Middle frontal gyrus (tissue), 1 donor: ENCODE results near the gene KATNAL2.
"Not testable (repeated sequence)": the region's sequence is repeated elsewhere in the genome, so short reads cannot be mapped to it uniquely, and the experiment has no call there.

ENCODE experiments used
- DNase-seq: peaks from one replicate; pipeline ENCODE4 v3.0.0-alpha.2; 2015; ENCODE audit warnings: low spot score; ENCODE audit errors: extremely low spot score

The KATNAL2 gene

DNA sequence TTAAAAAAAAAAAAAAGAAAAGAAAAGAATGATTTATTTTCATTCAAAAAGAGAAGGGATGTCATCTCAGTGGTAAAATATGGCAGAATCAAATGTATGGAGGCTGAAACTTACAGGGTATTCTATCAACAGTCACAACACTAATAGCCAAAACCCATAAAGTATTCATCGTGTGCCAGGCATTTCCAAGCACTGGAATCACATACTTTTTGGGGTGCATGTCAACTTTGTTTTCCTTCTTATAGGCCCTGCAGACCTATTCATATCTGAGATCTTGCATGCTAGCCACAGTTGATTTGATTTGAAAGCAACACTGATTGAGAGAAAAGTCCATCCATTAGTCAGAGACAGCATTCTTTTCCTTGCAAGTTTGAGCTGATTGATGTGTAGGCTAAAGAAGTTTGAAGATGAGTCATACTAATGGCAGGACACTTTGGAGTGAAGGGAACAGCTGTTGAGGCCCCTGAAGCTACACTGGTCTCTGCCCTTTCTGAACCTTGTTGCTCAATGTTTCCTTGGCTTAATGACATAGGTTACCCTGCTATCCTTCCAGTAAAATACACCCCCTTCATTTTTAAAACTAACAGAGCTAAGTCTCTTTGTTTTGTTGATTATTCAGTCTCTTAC, 22.0 kb downstream of the KATNAL2 start:
- no peak for DNase-seq

DNA sequence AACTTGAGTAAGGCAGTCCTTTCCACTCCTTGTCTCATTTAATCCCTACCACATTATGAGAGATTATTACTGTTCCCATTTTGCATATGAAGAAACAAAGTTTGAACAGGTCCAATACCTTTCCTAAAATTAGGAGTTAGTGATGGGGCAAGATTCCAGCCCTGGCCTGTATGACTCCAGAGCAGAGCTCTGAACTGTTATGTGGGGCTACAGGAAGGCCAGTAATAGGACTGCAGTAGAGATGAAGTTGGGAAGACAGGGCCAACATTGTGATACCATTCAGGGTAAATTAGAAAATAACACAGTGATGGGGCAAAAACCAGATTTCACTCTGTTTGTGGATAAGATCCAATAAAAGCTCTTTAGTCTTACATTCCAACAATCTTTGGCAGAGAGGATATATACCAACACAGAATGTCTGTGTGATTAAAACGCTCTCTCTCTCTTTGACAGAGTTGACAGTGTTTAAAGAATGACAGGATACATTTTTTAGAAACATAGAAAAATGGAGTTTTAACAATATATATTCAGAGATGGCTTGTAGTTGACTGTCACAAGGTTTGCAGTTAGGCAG, 22.7 kb downstream of the KATNAL2 start:
- no peak for DNase-seq

GRCh38 chr18:46942646-46943045, 25.2 kb downstream of the KATNAL2 start:
- DNase-seq = no peak

DNA sequence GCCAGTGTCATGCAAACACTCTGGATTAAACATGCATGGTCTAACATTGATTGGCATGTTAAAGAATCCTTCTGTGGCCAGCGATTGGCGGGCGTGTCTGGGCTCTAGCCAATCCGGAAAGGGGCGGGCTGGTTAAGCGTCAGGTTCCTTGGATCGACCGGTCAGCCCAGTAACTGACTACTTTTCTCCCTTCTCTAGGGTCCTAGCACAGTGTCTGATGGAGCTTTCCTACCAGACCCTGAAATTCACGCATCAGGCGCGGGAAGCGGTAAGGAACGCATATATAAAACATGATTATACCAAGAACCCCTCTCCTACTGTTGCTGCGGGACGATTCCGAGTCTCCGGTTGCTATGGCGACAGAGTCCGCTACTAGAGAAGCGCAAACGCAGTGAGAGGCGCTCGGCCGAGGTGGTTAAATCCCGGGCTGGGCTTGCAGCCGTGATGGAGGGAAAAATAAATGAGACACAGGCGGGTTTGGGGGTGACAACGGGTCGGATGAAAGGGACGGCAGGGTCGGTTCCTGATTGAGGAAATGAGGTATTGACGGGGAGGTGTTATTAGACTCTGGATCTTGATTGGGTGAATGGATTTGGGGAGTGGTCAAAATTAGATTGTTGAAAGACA, 29.4 kb downstream of the KATNAL2 start:
- peak; percentile 49 for DNase-seq

- no peak for DNase-seq
Observed at GRCh38 chr18:46950064-46950656, 32.8 kb downstream of the KATNAL2 start.

DNA sequence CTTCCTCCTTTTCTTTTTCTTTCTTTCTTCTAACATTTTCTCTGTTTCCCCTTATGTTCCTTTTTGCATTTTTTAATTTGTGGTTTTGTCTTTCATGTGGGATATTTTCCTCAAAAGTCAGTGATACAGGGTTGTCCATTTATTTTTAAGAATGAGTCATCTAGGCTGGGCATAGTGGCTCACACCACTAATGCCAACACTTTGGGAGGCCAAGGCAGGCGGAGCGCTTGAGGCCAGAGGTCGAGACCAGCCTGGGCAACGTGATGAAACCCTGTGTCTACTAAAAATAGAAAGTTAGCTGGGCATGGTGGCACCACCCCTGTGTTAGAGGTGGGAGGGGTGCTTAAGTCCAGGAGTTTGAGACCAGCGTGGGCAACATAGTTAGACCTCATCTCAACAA, 35.8 kb downstream of the KATNAL2 start:
- no peak for DNase-seq

- DNase-seq = no peak
Observed at GRCh38 chr18:46958209-46958608, 40.8 kb downstream of the KATNAL2 start.

DNA sequence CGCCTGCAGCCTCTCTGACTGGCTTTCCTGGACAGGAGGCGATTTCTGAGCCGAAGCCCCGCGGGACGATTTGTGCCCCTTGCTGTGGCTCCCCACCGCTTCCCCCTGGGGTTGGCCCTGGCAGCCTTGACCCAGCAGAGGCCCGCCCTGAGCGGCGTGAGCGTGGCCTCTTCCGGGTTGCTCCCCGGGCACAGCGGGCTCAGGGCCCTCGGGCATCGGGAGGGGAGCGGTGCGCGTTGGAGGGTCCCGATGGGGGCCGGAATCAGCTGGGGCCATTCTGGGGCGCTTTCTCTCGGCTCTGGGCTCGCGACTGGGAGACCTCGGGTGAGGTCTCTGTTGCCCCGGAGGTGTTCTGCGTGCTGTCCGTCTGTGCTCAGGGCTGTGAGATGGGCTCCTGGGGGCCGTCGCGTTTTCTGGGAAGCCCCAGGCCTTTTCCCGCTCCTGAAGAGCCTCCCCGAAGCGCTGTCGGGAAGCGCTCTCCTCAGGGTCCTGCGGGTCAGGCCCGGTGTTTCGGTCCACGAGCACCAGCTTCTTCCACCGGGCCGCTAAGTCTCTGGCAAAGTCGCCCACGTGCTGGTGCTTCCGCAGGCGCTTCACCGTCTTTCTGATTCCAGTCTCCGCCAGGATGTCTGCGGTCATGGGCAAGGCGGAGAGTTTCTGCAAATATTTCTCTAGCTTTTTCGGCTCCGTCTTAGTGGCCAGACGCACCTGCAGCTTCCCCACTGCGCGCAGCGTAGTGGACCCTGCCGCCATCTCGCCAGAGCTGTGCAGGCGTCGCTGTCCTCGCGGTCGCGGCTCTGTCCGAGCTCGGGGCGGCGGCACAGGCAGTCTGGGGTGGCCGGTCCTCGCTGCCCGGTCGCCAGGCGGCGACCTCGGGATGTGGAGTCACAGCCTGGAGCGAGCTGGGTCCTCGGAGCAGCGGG, 46.5 kb downstream of the KATNAL2 start:
- not testable (repeated sequence) for DNase-seq

DNA sequence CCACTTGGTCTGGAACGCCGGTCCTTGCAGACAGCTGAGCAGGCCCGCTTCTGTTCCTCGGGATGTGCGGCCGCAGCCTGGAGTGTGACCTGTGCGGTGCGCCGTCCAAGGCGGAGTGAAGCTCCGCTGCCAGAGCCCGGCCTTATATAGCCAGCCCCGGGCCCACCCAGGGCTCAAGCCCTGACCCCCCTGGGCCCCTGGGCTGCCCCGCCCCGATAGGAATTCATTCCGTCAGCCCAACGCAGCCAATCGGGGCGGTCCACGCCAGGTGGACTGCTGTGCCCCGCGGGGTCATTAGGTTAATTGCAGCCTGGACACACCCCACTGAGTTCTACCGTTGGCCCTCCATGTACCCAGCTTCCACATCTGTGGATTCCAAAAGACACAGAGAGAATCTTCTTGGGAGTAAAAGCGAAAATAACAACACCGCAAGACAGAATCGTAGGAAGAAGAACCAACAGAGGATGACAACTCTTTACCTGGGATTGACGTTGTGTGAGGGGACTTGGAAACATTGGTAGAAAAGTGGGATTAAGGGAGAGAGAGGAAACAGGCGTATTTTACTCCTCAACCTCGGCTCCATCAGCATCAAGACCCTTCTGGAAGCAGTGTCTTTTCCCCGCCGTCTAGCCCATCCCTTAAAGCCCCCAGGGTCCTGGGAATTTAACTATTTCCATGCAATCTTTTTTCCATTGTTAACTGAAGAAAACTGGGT, 47.3 kb downstream of the KATNAL2 start:
- not testable (repeated sequence) for DNase-seq

DNA sequence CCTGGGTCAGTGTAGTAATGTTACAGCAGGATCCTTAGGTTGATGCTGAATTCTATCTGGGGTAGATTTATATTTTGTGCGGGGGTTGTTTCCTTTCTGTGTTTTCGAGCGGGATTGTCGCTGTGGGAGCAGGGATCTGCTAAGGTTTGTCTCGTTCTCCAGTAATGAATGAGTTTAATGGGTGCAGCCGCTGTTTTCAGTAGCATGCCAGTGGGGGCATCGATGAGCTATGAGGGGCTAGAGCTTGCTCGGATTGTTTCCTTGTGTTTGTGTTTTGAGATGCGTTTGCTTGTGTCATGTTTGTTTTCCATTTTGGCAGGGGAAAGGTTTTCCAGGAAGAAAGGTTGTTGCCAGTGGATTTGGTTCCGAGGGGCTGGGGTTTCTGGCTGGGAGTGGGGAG, 48.9 kb downstream of the KATNAL2 start:
- not testable (repeated sequence) for DNase-seq

DNA sequence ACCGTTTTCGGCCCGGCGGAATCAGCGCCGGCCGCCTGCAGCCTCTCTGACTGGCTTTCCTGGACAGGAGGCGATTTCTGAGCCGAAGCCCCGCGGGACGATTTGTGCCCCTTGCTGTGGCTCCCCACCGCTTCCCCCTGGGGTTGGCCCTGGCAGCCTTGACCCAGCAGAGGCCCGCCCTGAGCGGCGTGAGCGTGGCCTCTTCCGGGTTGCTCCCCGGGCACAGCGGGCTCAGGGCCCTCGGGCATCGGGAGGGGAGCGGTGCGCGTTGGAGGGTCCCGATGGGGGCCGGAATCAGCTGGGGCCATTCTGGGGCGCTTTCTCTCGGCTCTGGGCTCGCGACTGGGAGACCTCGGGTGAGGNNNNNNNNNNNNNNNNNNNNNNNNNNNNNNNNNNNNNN, 52.1 kb downstream of the KATNAL2 start:
- DNase-seq = not testable (repeated sequence)

GRCh38 chr18:47019870-47020269, 102.5 kb downstream of the KATNAL2 start:
- not testable (repeated sequence) for DNase-seq

- not testable (repeated sequence) for DNase-seq
Observed at GRCh38 chr18:47020757-47021156, 103.4 kb downstream of the KATNAL2 start.

GRCh38 chr18:47022821-47023220, 105.4 kb downstream of the KATNAL2 start:
- DNase-seq = not testable (repeated sequence)

- not testable (repeated sequence) for DNase-seq
Observed at GRCh38 chr18:47023769-47024465, 106.5 kb downstream of the KATNAL2 start.

- DNase-seq = not testable (repeated sequence)
Observed at GRCh38 chr18:47025557-47026174, 108.3 kb downstream of the KATNAL2 start.

- DNase-seq = not testable (repeated sequence)
Observed at GRCh38 chr18:47028738-47029137, 111.3 kb downstream of the KATNAL2 start.

GRCh38 chr18:47029684-47030353, 112.4 kb downstream of the KATNAL2 start:
- DNase-seq = not testable (repeated sequence)

DNA sequence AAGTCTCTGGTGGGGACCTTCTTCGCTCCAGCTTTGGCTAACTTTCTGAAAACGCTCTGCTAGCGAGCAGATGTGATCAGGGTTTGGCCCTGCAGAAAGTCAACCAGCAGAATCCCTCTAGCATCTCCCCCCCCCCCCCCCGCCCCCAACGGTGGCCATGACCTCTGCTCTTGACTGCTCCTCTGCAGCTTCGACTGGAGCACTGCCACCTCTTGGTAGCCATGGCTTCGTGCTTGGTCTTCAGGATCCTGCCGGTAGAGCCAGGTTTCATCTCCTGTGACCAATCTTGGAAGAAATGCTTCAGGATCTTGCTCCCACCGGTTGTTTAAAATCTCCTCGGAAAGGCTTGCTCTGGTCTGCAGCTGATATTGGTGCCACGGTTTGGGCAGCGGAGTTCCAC, 113.5 kb downstream of the KATNAL2 start:
- DNase-seq = not testable (repeated sequence)
